GM19193 (cell line): ENCODE results near the gene NAT14.

Experiments used
- POLR2A ChIP-seq: IDR thresholded peaks from 4 replicates; pipeline ENCODE4 v1.6.1; 2011; ENCODE audit not compliant: insufficient read depth, insufficient read length; ENCODE audit errors: extremely low read depth

NAT14 gene

GRCh38 chr19:55526216-55527196 lies 41.5 kb downstream of the NAT14 start:
- no peak for TF ChIP-seq POLR2A

- TF ChIP-seq POLR2A, result no peak
Observed at GRCh38 chr19:55527197-55528029, 42.4 kb downstream of the NAT14 start.

DNA sequence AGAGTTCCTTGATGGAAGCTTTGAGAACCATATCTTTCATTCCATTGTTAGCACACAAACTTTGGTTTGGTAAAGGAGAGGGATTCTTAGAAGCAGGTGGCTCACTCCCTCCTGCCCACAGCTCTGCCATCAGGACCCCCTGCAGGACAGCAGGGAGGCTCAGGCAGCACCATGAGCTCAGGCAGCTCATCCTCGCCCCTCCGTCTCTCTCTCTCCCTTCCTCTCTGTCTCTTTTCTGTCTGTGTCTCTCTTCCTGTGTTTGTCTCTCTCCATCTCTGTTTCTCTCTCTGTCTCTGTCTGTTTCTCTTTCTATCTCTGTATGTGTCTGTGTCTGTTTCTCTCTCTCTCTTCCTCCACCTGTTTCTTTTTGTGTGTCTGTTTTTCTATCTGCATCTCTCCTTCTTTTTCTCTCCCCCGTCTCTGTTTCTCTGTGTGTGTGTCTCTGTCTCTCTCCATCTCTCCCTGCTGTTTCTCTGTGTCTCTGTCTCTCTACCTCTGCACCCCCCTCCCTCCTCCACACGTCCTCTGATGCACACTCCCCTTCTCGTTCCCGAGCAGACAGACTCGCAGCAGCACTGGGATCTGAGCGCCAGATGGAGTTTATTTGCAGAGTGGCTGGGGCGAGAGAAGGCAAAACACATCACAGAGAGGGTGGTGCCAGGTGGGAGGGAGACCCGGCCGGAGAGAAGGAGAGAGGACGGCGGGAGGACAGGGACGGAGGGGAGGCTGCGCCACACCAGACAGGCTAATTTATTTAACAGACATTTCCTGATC lies 43.2 kb downstream of the NAT14 start:
- TF ChIP-seq POLR2A, result no peak

DNA sequence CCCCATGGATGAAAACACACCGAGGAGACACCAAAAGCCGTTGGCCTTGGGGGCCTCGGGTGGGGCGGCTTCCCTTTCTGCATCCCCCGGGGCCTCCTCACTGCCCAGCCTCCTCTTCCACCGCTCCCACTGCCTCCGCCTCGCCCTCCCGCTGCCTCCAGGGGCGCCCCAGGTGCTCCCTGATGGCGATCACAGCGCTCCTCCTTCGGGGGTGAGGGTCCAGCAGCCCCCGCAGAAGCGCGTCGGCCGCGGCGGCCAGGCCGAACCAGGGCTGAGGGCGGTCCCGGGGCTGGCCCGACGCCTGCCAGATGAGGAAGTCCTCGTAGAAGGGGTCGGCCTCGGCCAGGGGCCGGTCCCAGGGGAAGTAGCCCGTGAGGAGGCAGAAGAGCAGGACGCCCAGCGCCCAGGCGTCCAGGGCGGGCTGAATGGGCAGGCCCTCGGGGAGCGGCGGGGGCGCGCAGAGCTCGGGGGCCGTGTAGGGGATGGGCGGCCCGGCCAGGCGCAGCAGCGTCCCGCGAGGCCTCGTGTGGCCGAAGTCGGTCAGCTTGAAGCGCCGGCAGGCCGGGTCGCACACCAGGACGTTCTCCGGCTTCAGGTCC lies 44.7 kb downstream of the NAT14 start:
- no peak for TF ChIP-seq POLR2A

DNA sequence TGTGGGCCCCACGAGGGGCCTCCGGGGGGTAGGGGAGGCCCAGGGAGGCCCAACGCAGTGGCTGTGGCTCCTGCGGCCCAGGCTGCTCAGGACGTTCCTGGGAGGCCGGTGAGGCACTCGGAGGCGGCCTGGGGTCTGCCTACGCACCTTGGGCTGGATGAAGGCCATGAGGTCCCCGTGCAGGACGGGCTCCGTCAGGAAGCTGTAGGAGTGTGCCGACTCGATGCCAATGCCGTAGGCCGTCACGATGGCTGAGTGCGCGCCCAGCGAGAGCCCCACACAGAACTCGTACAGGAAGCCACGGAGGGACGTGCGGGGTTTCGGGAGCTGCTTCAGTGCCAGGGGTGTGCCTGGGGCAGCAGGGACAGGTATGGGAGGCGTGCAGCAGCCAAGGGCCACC lies 46.0 kb downstream of the NAT14 start:
- TF ChIP-seq POLR2A, result no peak

DNA sequence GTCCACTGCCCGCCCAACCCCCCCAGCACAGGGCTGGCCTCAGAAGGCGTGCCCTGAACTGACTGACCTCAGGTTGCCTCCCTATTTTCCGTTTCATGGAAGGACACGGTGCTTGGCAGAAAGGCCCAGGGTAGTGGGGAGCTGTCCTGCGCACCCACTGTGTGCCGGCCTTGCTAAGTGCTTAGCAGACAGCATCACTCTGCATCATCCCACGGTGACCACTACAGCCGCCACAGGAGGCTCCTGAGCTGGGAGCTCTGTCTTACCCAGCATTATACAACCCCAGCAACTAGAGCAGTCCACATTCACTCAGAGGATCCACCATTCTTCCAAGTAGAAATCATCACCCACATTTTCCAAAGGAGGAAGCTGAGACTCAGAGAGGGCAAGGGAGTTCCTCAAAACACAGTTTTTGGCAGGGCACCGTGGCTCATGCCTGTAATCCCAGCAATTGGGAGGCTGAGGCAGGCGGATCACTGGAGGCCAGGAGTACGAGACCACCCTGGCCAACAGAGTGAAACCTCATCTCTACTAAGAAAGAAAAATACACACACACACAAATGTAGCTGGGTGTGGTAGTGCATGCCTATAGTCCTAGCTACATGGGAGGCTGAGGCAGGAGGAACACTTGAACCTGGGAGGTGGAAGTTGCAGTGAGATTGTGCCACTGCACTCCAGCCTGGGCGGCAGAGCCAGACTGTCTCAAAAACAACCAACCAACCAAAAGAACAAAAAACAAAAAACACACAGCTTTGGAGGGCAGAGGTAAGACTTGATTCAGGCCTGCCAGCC lies 50.4 kb downstream of the NAT14 start:
- no peak for TF ChIP-seq POLR2A

GRCh38 chr19:55535965-55536350 lies 51.0 kb downstream of the NAT14 start:
- TF ChIP-seq POLR2A, result no peak

- no peak for TF ChIP-seq POLR2A
Observed at GRCh38 chr19:55536366-55536765, 51.4 kb downstream of the NAT14 start.
